Heart right ventricle (tissue), 16 donors: ENCODE measurements around the gene SYNDIG1. TPM values are rescaled to one million over a fixed set of nuclear protein-coding genes. Genes with fewer than 3 reads are reported as not detected.

Experiments
- ATAC-seq, 8 donors: fragments of 200-7000 bp; cut with Tn5 transposase; one replicate each; pipeline ENCODE4 v1.9.1; 2020; ENCODE audit warnings: mild to moderate bottlenecking in 8 of 8, moderate library complexity in 8 of 8, moderate number of reproducible peaks in 1 of 8
- DNase-seq, 2 donors: peaks; one replicate each; pipeline ENCODE4 v3.0.0-alpha.2; 2020
- H3K27ac ChIP-seq, 10 donors: fragments of 200-600 bp; sonication (generic) in 2 of 10; one replicate each; pipeline versions ENCODE4 v1.5.0 to v1.8.0; 2020 to 2022; ENCODE audit warnings: mild to moderate bottlenecking in 3 of 10
- H3K27me3 ChIP-seq, 7 donors: fragments of 200-600 bp; one replicate each; pipeline ENCODE4 v1.8.0; 2021 to 2022; ENCODE audit warnings: mild to moderate bottlenecking in 2 of 7
- H3K36me3 ChIP-seq, 9 donors: fragments of 200-600 bp; sonication (generic) in 1 of 9; one replicate each; pipeline versions ENCODE4 v1.5.0 to v1.8.0; 2020 to 2022; ENCODE audit warnings: mild to moderate bottlenecking in 2 of 9
- H3K4me1 ChIP-seq, 9 donors: fragments of 200-600 bp; sonication (generic) in 1 of 9; one replicate each; pipeline versions ENCODE4 v1.5.0 to v1.8.0; 2020 to 2022; ENCODE audit warnings: mild to moderate bottlenecking in 4 of 9
- H3K4me3 ChIP-seq, 10 donors: fragments of 200-600 bp; sonication (generic) in 2 of 10; one replicate each; pipeline versions ENCODE4 v1.5.0 to v1.8.0; 2020 to 2022; ENCODE audit warnings: mild to moderate bottlenecking in 7 of 10, moderate library complexity in 2 of 10
- H3K9me3 ChIP-seq, 11 donors: fragments of 200-600 bp in 10 of 11; sonication (generic) in 2 of 11; one replicate each; pipeline versions ENCODE4 v1.5.0 to v1.8.0; 2013 to 2022; ENCODE audit warnings: mild to moderate bottlenecking in 2 of 11, control low read depth in 1 of 11, moderate library complexity in 1 of 11
- WGBS, 2 donors: extraction: QIAGEN DNeasy Blood & Tissue Kit; methylation state at CpG; one replicate each; pipeline ENCODE4 v1.1.7; 2013; ENCODE audit warnings: inconsistent platforms in 1 of 2; 5-methylcytosine and 5-hydroxymethylcytosine counted together
- intact Hi-C, 10 donors: fragments of 100-400 bp; cut with DNase I; formaldehyde crosslinking; loops; one replicate each; pipeline versions ENCODE4 v1.11.1 to v1.14.2; 2022
- polyA plus RNA-seq, 2 donors: library from polyadenylated mRNA; stranded (reverse); fragments of 200-250 nt; gene quantifications; one replicate each; pipeline ENCODE4 v1.2.3, GENCODE V29; 2013
- total RNA-seq, 10 donors: library from RNA; stranded (reverse); fragmentation: NEBNext Ultra II Directional in 3 of 10; extraction: Animal tissue kit (Norgen Biotek cat#: 25700) in 3 of 10; gene quantifications; one replicate each; pipeline versions ENCODE4 v1.2.1 to v1.2.4, GENCODE V29; 2021 to 2023
- TF ChIP-seq, protein P1 (sequence below), 9 donors: fragments of 200-600 bp; sonication (generic) in 2 of 9; IDR thresholded peaks; one replicate each; pipeline versions ENCODE4 v1.5.0 to v1.8.0; 2021 to 2022; ENCODE audit warnings: antibody characterized with exemption in 9 of 9, mild to moderate bottlenecking in 5 of 9, moderate library complexity in 1 of 9
- donor health status: Arrhythmogenic right ventricular cardiomyopathy.
- donor health status: ischemic (EF 13 %, LVEDD 7.1; RV severe dilation, severe dysfunction).
- donor health status: healthy with polysubstance abuse.
- donor health status: DM: no; HTN: yes; CAD: no.
- donor health status: DM: no; HTN: no; CAD: no.
- donor health status: ischemic (EF 25% LVEDD 6.9; RV normal size, moderate dysfunction).
- donor health status: ischemic (EF 25% LVEDD 5.7; RV mildly dilated, moderate dysfunction).
- donor health status: healthy.
- donor health status: DM: yes; HTN: yes; CAD: no.
- donor health status: Ischemic cardiomyopathy.
- donor health status: ischemic (EF 35%, LVEDD 5.7; RV mildly dilated, moderate dysfunction).
- donor health status: nonischemic (EF 11% LVEDD 7.7; RV severe dilation, severe dysfunction).
- donor health status: DM: yes; HTN: yes; CAD: no.
- donor health status: PGD.
- donor health status: ischemic (EF 29% LVEDD 5.4; RV normal size, mild dysfunction).
- donor health status: nonischemic (EF 23%, LVEDD 6.1; RV moderate dilation, normal function).

The SYNDIG1 gene
- total and polyA plus RNA-seq, 12 donors = 8.6 to 34.7 (median 19.9) TPM

- ATAC-seq = no peak
These were observed 160.2 kb downstream of the SYNDIG1 start for GRCh38 chr20:24629668-24630067.

DNA sequence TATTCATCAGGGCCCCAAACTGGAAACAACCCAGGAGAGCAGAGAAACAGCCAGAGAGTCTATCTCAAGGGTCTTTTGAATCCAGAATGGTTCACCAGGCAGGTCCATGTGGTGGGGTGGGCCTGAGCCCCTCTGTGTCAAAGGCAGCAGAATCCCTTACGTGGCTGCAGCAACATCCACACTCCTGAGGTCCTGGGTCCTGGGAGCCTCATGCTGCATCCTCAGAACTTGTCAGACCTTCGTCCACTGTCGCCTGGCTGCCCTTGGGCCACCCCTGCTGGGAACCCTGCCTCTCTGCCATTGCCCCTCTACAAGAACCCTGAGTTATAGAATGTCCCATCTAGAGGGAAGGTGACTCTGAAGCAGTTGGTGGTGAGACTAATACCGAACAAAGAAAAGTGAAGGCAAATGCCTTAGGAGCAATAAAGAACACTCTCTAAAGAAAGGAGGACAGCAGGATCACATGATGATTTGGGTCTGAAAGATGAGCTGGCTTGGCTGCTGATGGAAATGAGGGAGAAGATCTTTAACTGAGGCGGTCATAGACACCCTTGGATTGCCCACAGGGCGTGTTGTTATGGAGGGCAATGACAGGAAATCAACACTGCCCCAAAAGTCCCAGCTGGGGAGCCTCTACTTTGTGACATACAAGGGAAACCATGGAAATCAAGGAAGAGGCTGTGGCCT lies 161.2 kb downstream of the SYNDIG1 start:
- H3K27ac ChIP-seq = no peak overlapping the region
- TF ChIP-seq, protein P1, sequence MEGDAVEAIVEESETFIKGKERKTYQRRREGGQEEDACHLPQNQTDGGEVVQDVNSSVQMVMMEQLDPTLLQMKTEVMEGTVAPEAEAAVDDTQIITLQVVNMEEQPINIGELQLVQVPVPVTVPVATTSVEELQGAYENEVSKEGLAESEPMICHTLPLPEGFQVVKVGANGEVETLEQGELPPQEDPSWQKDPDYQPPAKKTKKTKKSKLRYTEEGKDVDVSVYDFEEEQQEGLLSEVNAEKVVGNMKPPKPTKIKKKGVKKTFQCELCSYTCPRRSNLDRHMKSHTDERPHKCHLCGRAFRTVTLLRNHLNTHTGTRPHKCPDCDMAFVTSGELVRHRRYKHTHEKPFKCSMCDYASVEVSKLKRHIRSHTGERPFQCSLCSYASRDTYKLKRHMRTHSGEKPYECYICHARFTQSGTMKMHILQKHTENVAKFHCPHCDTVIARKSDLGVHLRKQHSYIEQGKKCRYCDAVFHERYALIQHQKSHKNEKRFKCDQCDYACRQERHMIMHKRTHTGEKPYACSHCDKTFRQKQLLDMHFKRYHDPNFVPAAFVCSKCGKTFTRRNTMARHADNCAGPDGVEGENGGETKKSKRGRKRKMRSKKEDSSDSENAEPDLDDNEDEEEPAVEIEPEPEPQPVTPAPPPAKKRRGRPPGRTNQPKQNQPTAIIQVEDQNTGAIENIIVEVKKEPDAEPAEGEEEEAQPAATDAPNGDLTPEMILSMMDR (IDR thresholded peaks at IDR 0.05) = no peak
- no peak overlapping the region for H3K4me3 ChIP-seq
- no peaks in the 10 kb centered on the region for H3K9me3 ChIP-seq
- H3K4me1 ChIP-seq = peaks cover 0 to 27% (median 6%) of the 10 kb centered on the region in 9 donors
- no peaks in the 10 kb centered on the region for H3K27me3 ChIP-seq
- DNase-seq = no peak
- intact Hi-C loops = loop anchor here in 1 of 10 donors (10.0 kb wide), 1 partner anchor 126 kb away; no protein-coding TSS in a partner anchor
- no peaks in the 10 kb centered on the region for H3K36me3 ChIP-seq
- 89 to 93% methylated on average over 6 of the region's 6 CpGs for WGBS, 2 donors
- ATAC-seq = no peak

More at GRCh38 chr20:24629668-24630067, 160.2 kb downstream of the SYNDIG1 start:
- peaks cover 0 to 22% (median 2%) of the 10 kb centered on the region in 9 donors for H3K4me1 ChIP-seq
- no peak overlapping the region for H3K27ac ChIP-seq
- TF ChIP-seq, protein P1 (IDR thresholded peaks at IDR 0.05) = no peak
- no peak for DNase-seq
- no peak overlapping the region for H3K4me3 ChIP-seq
- WGBS, 2 donors = 36 to 49% methylated on average over 3 of the region's 3 CpGs
- no peaks in the 10 kb centered on the region for H3K36me3 ChIP-seq
- no peaks in the 10 kb centered on the region for H3K27me3 ChIP-seq
- intact Hi-C loops = loop anchor here in 1 of 10 donors (10.0 kb wide), 1 partner anchor 125 kb away; no protein-coding TSS in a partner anchor
- H3K9me3 ChIP-seq = no peaks in the 10 kb centered on the region

GRCh38 chr20:24631173-24631505 lies 161.7 kb downstream of the SYNDIG1 start:
- H3K27ac ChIP-seq = no peak overlapping the region
- intact Hi-C loops = loop anchor here in 1 of 10 donors (10.0 kb wide), 1 partner anchor 126 kb away; no protein-coding TSS in a partner anchor
- H3K4me3 ChIP-seq = no peak overlapping the region
- DNase-seq (no peak), ATAC-seq (no peak)
- H3K27me3 ChIP-seq = no peaks in the 10 kb centered on the region
- no peaks in the 10 kb centered on the region for H3K36me3 ChIP-seq
- TF ChIP-seq, protein P1 (IDR thresholded peaks at IDR 0.05) = no peak
- H3K9me3 ChIP-seq = no peaks in the 10 kb centered on the region
- WGBS, 2 donors = 93 to 99% methylated on average over 11 of the region's 11 CpGs
- peaks cover 0 to 27% (median 6%) of the 10 kb centered on the region in 9 donors for H3K4me1 ChIP-seq

DNA sequence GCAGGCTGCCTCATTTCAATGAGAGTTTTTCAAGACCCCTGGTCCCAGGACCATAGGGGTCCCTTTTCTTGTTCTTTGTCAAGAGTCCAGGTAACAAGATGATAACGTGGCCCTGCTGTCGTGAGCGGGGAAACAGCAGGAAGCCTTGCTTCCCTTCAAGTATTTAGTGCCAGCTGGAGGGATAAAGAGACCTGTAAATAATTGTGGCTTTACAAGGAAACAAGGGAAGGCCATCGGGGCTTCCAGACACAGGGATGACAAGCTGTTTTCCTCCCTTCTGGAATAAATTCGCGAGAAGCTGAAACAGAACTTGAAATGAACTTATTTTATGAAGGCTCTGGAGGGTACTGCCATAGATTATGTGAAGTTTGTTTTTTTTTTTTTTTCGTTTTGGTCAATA lies 163.2 kb downstream of the SYNDIG1 start:
- H3K4me3 ChIP-seq = no peak overlapping the region
- DNase-seq (no peak), ATAC-seq (no peak)
- no peaks in the 10 kb centered on the region for H3K36me3 ChIP-seq
- no peak overlapping the region for H3K27ac ChIP-seq
- TF ChIP-seq, protein P1 (IDR thresholded peaks at IDR 0.05) = no peak
- H3K27me3 ChIP-seq = no peaks in the 10 kb centered on the region
- H3K9me3 ChIP-seq = no peaks in the 10 kb centered on the region
- intact Hi-C loops = loop anchor here in 1 of 10 donors (10.0 kb wide), 1 partner anchor 128 kb away; no protein-coding TSS in a partner anchor
- peaks cover 0 to 27% (median 6%) of the 10 kb centered on the region in 9 donors for H3K4me1 ChIP-seq
- 56 to 65% methylated on average over 7 of the region's 7 CpGs for WGBS, 2 donors
